Activated CD8-positive, alpha-beta T cell treated with anti-CD3 and anti-CD28 coated beads for 36 hours (primary cell): ENCODE results near the gene IFI27. TPM values are rescaled to one million over a fixed set of nuclear protein-coding genes. Genes with fewer than 3 reads are reported as not detected.

Experiments
- ATAC-seq: fragments of 200-7000 bp; cut with Tn5 transposase; one replicate; pipeline ENCODE4 v1.10.0; 2021; ENCODE audit warnings: mild to moderate bottlenecking, moderate library complexity
- CTCF ChIA-PET: fragments of 350-600 bp; sonication (Branson Sonifier 250); formaldehyde crosslinking; loops from one replicate; lab custom pipeline; 2021; ENCODE audit warnings: antibody characterized with exemption; lab: Charles Lee
- POLR2A ChIA-PET: fragments of 350-600 bp; sonication (Branson Sonifier 250); formaldehyde crosslinking; loops from one replicate; lab custom pipeline; 2021; ENCODE audit warnings: antibody characterized with exemption; lab: Charles Lee
- DNase-seq: peaks from one replicate; pipeline ENCODE4 v3.0.0-alpha.2; 2020
- H3K27ac Mint-ChIP-seq: one replicate; pipeline ENCODE4 v1.8.0; 2021; ENCODE audit warnings: mild to moderate bottlenecking, mixed read lengths
- H3K27me3 Mint-ChIP-seq: one replicate; pipeline ENCODE4 v1.8.0; 2021; ENCODE audit warnings: mixed read lengths
- H3K36me3 Mint-ChIP-seq: one replicate; pipeline ENCODE4 v1.8.0; 2021; ENCODE audit warnings: low read depth, mixed read lengths
- H3K4me1 Mint-ChIP-seq: one replicate; pipeline ENCODE4 v1.8.0; 2021; ENCODE audit warnings: low read depth, mixed read lengths
- H3K4me3 Mint-ChIP-seq: one replicate; pipeline ENCODE4 v1.8.0; 2021; ENCODE audit warnings: mild to moderate bottlenecking, moderate library complexity, mixed read lengths
- H3K9me3 Mint-ChIP-seq: one replicate; pipeline ENCODE4 v1.8.0; 2021; ENCODE audit warnings: mixed read lengths
- intact Hi-C: fragments of 100-400 bp; cut with micrococcal nuclease; formaldehyde crosslinking; loops from one replicate; pipeline ENCODE4 v1.10.0; 2022
- total RNA-seq, 2 experiments: library from RNA; stranded (reverse); gene quantifications; one replicate each; pipeline ENCODE4 v1.2.3, GENCODE V29; 2021
- TF ChIP-seq, protein P1 (sequence below): fragments of 200-600 bp; IDR thresholded peaks from one replicate; pipeline ENCODE4 v1.8.0; 2022; ENCODE audit warnings: antibody characterized with exemption, mild to moderate bottlenecking

IFI27 gene
- total RNA-seq, 2 experiments from 2014 or later = 0.86 to 4.1 TPM

DNA sequence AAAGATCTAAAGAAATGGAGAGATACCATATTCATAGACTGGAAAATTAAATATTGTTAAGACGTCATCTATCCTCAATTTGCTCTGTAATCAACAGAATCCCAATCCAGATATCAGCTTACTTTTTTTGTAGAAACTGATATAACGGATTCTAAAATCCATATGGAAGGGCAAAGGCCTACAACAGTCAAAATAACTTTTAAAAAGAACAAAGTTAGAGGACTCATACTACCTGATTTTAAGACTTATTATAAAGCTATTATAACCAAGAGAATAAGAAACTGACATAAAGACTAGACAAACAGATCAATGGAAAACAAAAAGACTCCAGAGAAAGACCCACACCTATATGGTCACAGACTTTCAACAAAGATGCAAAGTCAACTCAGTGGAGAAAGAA lies 35.5 kb upstream of the IFI27 start:
- no peak for DNase-seq
- ChIA-PET POLR2A (interaction anchor here (1.3 kb wide), 1 partner anchor 17 kb away, joined by 3 read pairs; no protein-coding TSS in a partner anchor), CTCF (interaction anchor here (1.1 to 1.3 kb wide), 2 partner anchors 62 to 135 kb away, joined by 3 to 4 read pairs; no protein-coding TSS in a partner anchor)
- peak overlapping the region; percentile 51 for H3K4me3 Mint-ChIP-seq
- H3K27ac Mint-ChIP-seq = peak overlapping the region; percentile 26
- ATAC-seq = no peak
- H3K4me1 Mint-ChIP-seq = peaks cover 68% of the 10 kb centered on the region
- H3K36me3 Mint-ChIP-seq = peaks cover 85% of the 10 kb centered on the region
- TF ChIP-seq, protein P1, sequence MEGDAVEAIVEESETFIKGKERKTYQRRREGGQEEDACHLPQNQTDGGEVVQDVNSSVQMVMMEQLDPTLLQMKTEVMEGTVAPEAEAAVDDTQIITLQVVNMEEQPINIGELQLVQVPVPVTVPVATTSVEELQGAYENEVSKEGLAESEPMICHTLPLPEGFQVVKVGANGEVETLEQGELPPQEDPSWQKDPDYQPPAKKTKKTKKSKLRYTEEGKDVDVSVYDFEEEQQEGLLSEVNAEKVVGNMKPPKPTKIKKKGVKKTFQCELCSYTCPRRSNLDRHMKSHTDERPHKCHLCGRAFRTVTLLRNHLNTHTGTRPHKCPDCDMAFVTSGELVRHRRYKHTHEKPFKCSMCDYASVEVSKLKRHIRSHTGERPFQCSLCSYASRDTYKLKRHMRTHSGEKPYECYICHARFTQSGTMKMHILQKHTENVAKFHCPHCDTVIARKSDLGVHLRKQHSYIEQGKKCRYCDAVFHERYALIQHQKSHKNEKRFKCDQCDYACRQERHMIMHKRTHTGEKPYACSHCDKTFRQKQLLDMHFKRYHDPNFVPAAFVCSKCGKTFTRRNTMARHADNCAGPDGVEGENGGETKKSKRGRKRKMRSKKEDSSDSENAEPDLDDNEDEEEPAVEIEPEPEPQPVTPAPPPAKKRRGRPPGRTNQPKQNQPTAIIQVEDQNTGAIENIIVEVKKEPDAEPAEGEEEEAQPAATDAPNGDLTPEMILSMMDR = no peak
- intact Hi-C loops = no loop called here
- no peaks in the 10 kb centered on the region for H3K27me3 Mint-ChIP-seq
- peaks cover 33% of the 10 kb centered on the region for H3K9me3 Mint-ChIP-seq

- DNase-seq (no peak), ATAC-seq (no peak)
- ChIA-PET POLR2A (interaction anchor here (0.6 to 1.1 kb wide), 2 partner anchors 16 to 195 kb away, joined by 3 to 4 read pairs; no protein-coding TSS in a partner anchor), CTCF (interaction anchor here (1.1 kb wide), 1 partner anchor 59 kb away, joined by 4 read pairs; no protein-coding TSS in a partner anchor)
- TF ChIP-seq, protein P1 = no peak
- peak overlapping the region; percentile 98 for H3K4me3 Mint-ChIP-seq
- H3K9me3 Mint-ChIP-seq = peaks cover 18% of the 10 kb centered on the region
- intact Hi-C loops = no loop called here
- peaks cover 56% of the 10 kb centered on the region for H3K4me1 Mint-ChIP-seq
- no peaks in the 10 kb centered on the region for H3K27me3 Mint-ChIP-seq
- peak overlapping the region; percentile 37 for H3K27ac Mint-ChIP-seq
- H3K36me3 Mint-ChIP-seq = peaks cover 67% of the 10 kb centered on the region
These were observed 33.3 kb upstream of the IFI27 start for GRCh38 chr14:94077111-94077821.

DNA sequence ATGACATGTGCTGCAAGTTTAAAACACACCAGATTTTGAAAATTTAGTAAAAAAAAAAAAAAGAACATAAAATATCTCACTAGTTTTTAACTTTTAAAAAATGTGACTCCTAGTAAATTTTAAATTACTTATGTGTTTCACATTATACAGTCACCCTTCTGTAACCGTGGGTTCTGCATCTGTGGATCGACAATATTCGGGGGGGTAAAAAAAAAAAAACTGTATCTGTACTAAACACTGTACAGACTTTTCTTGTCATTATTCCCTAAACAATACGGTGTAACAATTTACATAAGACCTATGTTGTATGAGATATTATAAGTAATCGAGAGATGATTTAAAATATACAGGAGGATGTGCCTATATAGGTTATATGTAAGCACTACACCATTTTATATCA lies 32.7 kb upstream of the IFI27 start:
- Mint-ChIP-seq H3K36me3 (peaks cover 63% of the 10 kb centered on the region), H3K4me1 (peaks cover 60% of the 10 kb centered on the region), H3K4me3 (peak overlapping the region; percentile 98), H3K27me3 (no peaks in the 10 kb centered on the region), H3K27ac (peak overlapping the region; percentile 37), H3K9me3 (peaks cover 15% of the 10 kb centered on the region)
- ChIA-PET CTCF (interaction anchor here (4.3 to 4.8 kb wide), 2 partner anchors 11 to 137 kb away, joined by 17 to 29 read pairs; no protein-coding TSS in a partner anchor), POLR2A (interaction anchor here (0.6 to 4.5 kb wide), 2 partner anchors 19 to 196 kb away, joined by 3 to 34 read pairs; no protein-coding TSS in a partner anchor)
- ATAC-seq (no peak), DNase-seq (no peak)
- TF ChIP-seq, protein P1 = no peak
- intact Hi-C loops = no loop called here

GRCh38 chr14:94079891-94080620 lies 30.5 kb upstream of the IFI27 start:
- H3K9me3 Mint-ChIP-seq = peaks cover 7% of the 10 kb centered on the region
- H3K36me3 Mint-ChIP-seq = peaks cover 51% of the 10 kb centered on the region
- H3K4me1 Mint-ChIP-seq = peaks cover 50% of the 10 kb centered on the region
- intact Hi-C loops = loop anchor here (2.0 kb wide), 1 partner anchor 23 kb away; no protein-coding TSS in a partner anchor
- H3K27me3 Mint-ChIP-seq = no peaks in the 10 kb centered on the region
- ChIA-PET CTCF (interaction anchor here (1.0 to 4.8 kb wide), 8 partner anchors 10 to 139 kb away, joined by 3 to 29 read pairs (median 18); no protein-coding TSS in a partner anchor), POLR2A (interaction anchor here (0.6 to 4.5 kb wide), 10 partner anchors 11 to 120 kb away, joined by 3 to 34 read pairs (median 4); partner anchors contain the start of genes IFI27L2 and OTUB2)
- peak; percentile 15 for DNase-seq
- H3K4me3 Mint-ChIP-seq = peak overlapping the region; percentile 98
- TF ChIP-seq, protein P1 = no peak
- no peak for ATAC-seq
- H3K27ac Mint-ChIP-seq = peak overlapping the region; percentile 99
